GM18519 (cell line): Measurements from ENCODE around the gene B4GALT2.

Source experiments
- ATAC-seq: cut with Tn5 transposase; IDR thresholded peaks from one replicate; pipeline ENCODE4 v1.9.1; 2021; ENCODE audit warnings: mild to moderate bottlenecking, moderate library complexity; ENCODE audit not compliant: unreplicated experiment, low FRiP score

B4GALT2 gene

DNA sequence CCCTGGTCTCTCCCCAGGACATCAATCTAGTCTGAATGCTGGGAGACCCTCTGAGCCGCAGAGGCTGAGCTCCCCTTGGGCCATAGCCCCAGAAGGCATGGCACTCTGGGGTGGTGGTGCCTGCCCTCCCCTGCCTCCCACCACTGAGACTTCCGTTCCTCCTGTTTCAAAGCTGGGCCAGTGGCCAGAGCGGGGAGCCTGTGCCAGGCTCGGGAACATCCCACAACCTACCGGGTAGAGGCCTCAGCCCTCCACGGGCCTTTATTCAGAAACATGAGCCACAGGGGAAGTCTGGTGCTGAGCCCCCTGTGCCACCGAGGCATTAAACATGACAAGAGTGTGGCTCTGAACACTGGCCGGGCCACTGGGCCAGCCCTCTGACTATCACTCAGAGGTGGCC is 20.4 kb downstream of the B4GALT2 start:
- no peak for ATAC-seq

DNA sequence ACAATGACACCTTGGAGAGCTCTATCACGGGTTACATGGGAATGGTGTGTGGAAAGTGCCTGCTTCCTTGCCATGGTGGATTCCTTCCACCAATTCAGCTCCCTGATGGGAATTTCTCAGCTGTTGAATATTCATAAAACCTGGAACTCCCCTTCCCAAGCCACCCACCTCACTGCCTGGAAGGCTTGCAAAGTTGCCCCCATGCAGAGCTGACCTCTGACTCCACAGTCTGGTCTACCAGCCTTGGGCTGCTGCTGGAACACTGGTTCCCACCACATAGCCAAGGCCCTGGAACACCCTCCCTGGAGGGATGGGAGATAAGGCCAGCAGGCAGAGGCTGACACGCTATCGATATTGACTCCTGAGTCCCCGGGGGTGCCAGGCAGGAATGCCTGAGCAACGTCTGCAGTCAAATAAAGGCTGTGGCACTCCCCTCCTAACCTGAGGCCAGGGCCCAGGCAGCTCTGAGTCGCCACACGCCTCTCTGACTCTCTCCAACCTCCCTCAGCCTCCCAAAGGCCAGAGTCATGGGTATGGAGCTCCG is 21.2 kb downstream of the B4GALT2 start:
- ATAC-seq = no peak

DNA sequence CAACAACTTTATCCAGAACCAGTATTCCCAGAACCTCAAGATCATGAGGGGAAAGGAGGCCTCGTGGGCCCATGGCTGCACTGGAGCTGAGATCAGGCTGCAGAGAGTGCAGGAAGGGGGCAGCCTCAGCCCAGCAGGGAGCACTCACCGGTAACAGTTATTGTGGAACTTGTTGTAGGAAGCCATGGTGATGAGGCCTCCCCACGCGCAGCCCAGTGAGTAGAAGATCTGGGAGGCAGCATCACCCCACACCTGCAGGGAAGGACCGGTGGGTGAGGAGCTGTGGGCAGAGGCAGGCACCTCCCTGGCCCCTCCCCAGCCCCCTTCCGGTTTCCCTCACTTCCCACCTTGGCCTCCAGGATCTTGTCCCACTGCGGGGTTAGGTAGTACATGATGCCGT is 23.2 kb downstream of the B4GALT2 start:
- ATAC-seq = no peak

DNA sequence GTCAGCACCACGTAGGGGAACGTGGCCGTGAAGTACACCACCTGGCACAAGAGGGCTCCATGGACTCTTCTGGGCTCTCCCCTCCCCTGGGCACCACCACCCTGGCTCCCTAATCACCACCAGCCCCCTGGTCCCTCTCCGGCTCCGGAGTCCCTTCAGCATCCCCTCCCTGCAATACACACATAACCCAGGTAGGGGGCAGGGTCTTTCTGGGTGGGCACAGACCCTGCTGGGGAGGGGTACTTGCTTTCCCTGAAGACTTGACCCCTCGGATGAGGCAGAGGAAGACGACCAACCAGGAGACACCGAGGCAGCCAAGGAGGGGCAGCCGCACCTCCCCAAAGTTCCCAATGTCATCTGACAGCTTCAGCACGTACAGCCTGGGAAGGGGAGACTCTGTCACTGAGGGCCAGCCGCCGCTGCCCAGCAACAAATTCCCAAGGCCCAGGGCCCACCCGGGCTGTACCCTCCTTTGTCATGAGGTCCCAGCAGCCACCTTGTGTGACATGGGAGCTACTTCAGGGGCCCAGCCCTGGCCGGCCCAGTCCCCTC is 23.7 kb downstream of the B4GALT2 start:
- ATAC-seq = no peak

DNA sequence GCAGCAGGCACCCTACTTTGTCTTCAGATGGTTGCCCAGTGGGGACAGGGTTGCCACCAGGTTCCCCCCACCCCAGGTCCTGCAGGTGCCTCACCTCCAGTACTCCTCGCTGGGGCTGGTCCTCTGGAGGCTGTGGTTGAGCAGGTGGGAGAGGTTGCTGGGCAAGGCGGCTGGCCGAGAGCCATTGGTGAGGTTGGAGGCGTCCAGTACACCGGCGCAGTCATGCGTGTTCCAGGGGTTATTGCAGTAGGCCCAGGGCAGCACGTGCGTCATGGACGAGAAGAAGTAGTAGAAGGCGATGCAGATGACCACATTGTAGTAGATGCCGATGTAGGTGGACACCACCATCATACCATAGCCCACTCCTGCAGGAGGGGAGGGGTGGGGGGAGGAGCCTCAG is 29.2 kb downstream of the B4GALT2 start:
- no peak for ATAC-seq

DNA sequence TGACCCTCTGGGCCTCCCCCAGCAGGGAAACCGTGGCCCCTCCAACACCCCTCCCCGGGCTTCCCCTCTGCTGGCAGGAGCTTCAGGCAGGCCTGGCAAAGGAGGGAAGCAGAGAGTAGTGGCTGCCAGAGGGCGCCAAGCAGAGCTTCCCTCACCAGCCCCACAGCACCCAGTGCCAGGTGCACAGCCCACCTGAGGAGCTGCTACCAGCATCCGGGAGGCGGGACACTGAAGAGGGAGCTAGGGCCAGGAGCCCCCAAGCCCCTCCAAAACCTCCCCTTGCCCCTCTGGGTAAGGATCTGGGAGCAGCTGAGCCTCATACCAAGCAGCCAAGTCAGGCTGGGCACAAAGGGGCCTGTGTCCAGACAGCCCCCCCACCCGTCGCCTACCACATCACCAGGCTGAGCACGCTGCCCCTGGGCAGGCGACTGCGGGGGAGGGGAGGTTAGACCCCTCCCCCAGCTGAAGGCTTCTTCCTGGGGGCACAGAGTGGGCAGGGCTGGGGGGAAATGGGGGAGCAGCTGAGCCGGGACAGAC is 32.0 kb downstream of the B4GALT2 start:
- no peak for ATAC-seq

DNA sequence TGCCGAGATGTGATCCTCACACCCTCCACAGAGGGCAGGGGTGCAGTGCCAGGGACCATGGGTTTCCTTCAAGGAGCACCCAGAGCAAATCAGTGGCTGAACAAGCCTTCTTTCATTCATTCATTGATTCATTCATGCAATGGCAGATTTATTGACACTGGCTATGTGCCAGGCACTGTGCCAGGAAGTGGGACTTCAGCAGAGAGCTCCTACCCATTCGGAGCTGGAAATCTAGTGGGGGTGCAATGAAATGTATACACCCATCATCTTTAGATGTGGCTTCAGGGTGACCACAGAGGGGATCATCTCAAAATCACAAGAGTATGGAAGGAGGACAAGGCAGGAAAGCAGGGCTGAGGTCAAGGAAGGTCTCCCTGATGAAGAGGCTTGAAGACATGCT is 33.4 kb downstream of the B4GALT2 start:
- no peak for ATAC-seq

DNA sequence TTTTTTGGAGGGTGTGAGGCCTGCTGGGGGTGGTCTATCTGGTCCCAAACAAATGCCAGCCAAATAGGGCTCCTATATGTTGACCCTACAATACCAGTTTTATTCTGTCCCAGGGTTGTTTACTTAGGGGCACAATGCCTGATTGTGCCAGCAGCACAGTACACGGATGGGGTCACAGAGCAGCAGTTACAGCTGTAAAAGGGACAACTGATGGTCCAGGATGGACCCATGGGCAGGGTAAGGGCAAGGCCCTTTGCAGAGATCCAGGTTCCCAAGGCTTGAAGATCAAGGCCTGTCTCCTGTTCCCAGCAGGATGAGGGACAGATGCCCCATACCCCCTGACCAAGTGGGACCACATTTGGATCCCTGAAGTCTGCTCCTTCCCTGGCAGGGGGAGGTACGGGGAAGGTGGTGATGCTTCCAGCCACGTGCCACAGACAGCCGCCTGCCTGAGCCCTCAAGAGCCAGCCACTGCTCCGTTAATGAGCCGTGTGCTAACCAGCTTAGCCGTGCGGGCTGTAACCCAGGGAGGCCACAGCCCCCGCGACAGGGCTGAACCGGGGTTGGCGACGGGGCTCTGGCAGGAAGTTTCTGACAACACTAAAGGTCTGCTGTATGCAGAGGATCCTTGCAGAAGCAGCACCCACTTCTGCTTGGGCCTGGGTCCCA is 34.1 kb downstream of the B4GALT2 start:
- ATAC-seq = no peak

DNA sequence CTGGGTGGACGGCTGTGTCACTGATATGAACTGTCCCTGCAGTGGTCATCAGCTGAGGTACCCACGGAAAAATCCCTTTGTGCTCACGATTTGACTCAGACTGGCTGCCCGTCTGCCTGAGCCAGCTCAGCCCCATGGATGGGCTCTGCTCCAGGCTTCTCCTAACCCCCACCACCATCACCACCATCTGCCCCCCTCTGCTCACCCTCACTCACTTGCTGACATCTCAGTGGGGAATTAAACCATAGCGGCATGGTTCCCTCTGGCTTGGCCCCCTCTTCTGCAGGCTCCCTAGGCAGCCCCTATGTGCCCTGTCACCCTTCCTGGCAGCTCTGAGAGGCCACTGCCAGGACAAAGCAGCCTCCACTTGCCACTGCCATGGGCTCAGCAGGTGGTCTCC is 34.9 kb downstream of the B4GALT2 start:
- no peak for ATAC-seq

DNA sequence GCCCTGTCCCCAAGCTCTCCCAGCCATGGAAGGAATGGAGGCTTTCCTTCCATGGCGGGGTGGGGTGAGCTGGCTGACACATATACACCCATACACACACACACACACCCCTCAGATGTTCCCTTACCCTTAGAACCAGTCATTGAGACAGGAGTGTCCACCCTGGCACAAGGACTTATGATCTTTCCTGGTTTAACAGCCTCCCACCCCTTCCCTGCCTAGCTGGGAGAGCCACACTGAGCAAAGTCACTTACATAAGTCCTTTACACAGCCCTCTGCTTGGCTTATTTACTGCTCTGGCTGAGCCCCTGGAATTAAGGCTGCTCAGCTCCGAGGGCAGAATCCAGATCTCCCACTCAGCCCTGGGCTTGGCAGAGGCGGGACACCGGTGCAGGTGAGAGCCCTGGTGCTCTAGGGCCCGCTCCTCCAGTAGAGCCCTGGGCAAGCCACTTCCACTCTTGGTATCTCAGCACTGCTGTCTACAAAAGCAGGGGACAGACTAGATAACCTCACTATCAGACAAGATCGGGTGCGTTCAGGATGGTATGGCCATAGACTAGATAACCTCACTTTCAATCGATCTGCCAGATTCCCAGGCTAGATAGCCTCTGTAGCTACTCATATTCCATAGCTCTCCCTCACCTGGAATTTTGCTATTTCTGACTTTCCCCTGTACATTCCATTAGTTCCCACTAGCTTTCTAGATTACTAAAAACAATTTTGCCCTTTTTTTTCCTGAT is 35.5 kb downstream of the B4GALT2 start:
- no peak for ATAC-seq

DNA sequence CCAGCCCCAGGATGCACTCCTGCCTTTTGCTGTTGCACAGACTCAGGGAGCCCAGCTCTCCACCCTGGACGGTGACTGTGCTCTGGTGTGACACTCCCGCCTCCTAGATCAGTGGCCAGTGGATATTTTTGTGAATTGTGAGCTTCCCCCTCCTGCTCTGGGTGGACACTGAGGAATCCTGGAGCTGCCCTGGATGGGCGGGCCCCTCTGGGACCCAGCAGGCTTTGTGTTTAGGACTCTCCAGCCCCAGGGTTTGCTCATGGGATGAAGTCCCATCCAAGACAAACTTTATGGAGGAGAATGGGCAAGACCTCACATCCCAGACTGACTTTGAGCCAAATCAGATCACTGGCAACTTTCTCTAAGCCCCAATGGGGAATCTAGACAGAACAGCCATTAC is 36.2 kb downstream of the B4GALT2 start:
- no peak for ATAC-seq

DNA sequence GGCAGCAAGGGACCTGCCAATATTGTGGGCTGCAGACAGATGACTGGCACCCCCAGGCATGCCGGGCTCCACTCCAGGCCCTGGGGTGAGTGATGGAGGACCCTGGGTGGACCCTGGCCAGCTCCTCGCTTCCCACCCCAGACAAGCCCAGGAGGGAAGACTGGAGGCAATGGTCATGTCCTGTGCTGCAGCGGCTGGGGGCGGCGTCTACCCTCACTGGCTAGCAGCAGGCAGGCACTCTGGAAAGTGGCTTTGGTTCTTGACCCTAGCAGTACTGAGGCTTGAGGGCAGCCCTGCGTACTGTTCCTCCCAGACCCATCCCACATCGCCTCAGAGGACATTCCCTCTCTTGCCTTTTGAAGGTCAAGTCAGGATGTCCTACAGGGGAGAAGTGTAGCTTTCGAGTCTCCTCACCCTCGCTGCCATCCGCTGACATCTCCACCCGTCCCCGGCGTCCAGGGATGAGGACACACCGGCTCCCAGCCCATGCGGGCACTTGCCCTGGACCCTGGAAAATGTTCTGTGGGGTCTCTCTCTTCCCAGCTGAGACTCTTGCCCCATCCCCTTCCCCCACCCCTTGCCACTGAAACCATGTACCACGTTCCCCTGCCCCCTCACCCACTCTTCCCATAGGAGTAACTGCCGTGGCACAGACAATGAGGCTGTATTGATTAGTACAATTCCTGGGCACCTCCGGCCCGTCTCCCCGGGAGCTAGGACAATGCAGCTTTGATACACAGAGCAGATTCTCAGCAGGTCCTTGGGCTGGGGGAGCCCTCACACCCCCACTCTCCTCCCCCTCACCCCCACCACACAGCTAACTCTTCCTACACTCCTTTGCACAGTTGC is 37.3 kb downstream of the B4GALT2 start:
- ATAC-seq = no peak

DNA sequence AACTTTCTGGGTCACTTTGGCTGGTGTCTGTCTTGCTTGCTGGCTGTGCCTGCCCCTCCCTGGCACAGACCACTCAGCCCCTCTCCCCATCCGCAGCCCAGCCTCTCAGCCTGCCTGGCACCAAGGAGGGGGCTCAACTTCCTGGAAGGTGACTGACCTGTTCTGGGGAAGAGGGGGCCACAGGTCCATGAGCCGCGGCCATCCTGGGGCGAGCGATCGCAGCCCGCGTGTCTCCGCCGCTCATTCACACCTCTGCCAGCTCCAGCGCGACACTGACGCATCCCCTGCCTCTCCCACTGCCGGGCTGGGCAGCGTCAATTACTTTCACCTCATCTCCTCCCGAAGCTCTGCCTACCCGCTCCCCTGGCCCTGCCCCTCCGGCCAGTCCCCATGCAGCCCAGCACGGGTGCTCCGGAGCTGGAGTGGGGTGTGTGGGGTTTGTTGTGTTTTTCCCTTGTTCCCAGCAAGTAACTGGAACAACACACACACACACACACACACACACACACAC is 37.9 kb downstream of the B4GALT2 start:
- no peak for ATAC-seq

DNA sequence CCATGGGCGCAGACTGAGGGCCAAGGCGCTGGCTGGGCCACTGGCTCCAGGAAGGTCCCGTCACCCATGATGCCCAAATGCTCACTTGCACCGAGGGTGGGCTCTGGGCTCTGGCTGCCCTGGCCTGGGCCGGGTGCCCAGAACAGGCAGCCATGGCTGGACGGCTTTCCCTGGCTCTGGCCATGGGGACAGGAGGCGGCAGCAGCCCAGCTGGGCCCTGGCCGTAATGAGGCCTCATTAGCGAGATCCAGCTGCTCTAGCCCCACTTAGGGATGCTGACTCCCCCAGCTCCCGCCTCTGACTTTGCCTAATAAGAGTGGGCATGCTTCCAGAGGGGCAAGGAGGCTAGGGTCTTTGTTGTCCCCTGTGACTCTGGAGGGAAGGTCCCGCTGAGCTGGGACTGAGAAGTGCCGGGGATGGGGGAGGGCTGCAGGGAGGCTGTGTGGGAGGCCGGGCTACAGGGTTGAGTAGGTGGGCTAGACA is 40.5 kb downstream of the B4GALT2 start:
- no peak for ATAC-seq

DNA sequence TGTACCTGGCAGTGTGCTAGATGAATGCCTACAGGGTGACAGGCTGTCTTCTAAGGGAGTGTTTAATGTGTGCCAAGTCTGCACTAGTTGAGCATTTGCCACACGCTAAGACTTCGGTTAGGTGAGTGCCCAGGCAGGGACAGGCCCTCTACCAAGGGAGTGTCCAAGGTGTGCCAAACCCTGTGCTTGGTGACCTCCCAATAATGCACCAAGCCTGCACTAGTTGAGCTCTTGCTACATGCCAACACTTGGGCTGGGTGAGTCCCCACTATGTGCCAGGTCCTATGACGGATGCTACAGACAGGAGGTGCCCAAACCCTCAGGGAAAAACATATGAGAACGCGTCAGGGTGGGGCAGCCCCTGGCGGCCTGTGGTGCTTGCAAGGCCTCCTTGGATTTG is 41.5 kb downstream of the B4GALT2 start:
- no peak for ATAC-seq

DNA sequence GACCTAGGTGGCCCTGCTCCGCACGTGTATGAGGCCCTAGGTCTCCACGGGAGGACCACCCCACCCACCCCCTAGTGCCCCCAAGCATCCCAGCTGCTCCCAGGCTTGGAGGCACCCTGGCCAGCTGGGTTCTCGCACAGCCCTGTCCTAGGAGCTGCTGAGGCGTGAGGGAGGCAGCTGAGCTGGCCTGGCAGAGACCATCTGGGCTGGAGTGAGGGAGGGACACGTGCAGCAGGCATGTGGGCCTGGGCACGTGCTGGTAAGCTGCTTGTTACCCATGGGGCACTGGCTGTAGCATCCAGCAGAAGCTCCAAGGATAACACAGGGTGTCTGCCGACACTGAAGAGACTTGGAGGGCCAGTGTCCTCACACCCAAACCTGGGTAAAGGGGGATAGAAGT is 42.1 kb downstream of the B4GALT2 start:
- no peak for ATAC-seq

DNA sequence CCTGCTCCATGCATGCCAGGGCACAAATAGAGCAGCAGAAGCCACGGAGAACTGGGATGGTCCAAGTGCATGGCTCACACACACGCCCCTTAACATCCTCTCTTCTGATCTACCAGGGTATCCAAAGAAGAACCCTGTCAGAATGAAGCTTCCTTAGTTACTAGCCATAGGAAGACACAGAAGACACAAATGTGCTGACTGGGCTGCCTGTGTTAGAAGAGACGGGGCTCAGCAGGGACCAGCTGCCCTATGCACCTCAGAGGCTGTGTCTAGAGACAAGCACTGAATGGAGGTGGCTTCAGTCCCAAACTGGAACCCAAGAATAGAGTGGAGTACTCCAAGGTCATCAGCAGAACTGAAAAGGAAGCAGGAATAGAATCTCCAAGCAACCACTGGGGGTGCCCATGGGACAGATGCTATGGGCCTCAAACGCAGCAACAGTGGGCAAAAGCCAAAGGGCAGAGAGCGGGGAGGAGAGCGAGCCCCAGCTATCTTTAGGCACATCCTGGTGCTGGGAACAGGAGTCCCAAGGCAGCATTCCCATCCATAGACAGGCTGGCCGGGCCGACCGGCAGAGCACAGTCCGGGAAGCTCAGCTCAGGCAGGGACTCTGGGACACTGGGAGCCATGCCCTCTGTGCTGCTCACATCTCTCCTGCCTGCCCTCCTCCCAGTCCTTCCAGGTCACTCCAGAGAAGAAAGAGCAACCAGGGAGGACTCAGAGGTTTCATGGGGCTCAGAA is 42.7 kb downstream of the B4GALT2 start:
- no peak for ATAC-seq

DNA sequence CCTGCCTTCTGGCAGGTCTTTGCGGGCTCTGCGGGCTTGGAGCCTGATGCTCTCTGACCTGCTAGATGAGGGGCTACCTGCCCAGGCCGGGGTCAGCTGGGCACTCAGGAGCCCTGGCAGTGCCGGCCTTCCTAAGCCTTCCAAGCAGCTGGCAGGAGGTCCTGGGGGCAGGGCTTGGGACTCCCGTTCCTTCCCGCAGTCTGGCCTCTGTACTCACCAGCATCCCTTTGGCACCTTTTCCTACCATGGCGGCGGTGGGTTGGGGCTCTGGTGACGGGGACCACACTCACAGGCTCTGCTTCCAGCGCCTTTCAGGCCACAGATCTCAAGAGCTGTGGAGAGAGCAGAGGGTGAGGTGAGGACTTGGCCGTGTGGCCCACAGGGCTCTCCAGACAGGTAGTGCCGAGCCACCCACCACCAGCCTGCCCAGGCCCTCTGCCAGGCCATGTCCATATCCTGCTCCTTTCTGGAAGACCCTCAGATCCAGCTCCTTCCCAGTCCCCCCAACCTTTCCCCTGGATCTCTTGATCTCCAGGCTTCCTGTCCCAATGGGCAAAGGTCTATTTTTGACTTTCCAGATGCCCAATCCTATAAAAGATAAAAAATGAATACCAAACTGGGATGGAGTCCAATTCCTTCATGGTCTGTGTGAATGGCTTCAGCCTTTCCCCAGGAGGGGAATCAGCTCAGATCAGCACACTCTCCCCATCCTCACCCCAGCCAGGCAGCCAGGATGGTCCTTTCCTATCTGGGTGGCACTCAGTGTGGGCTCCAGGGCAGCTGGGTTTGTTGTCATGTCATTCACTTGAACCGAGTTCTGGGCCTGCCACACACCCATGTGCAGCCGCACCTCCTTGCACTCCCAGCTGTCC is 45.3 kb downstream of the B4GALT2 start:
- ATAC-seq = no peak
